ENCODE results near the gene EPC1.

Gene EPC1

DNA sequence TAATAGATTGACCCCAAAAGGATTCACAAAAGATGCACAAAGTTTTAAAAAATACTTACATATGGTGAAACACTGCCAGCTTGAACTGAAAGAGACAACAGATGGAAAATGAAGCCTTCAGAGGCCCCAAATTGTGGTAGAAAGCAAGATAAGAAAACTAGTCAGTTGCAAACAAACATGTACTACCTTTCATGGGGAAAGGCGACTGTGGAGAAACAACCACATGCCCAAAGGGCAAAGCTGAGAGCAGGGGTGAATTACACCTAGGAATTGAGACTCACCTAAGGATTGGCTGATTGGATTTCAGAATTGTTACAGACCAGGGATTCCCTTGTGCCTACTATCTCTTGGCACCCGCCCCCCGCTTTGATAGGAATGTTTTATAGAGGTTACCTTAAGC, 13.1 kb downstream of the EPC1 start:
- DNase-seq: no peak

DNA sequence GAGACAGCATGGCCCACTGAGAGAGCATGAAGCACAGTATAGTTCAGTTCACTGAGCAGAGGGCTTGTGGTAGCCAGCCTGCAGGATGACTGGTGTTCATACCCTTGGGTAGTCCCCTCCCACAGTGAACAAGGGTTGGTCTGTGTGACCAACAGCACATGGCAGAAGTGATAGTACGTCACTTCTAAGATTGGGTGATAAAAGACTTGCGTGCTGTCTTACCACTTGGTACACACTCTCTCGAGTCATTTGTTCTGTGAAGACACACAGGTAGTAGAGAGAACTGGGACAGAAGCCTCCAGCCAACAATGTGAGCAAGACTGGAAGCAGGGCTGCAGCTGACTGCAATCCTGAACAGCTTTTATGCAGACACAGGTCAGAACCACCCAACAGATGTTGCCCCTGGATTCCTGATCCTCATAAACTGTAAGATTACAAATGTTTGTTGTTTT, 14.6 kb downstream of the EPC1 start:
- DNase-seq: no peak

DNA sequence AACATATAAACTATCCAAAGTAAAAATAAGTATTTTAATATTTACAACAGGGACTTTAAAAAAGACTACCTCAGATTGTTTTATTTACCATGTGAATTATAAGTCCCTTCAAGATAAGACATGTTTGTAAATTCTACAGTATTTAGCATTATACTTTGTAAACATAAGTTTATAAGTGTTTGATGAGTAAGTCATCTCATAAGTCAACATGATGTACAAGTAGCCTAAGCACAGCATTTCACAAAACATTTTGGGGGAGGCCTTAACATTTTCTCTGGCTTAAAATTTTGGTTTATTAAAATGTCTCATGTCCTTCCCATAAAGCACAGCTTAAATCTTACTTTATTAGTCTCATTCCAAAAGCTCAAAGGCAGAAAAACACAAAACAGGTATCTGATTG, 15.4 kb downstream of the EPC1 start:
- no peak for DNase-seq

- DNase-seq: no peak
These were observed 16.7 kb downstream of the EPC1 start for GRCh38 chr10:32330214-32330613.

- no peak for DNase-seq
These were observed 17.9 kb downstream of the EPC1 start for GRCh38 chr10:32329061-32329460.

DNA sequence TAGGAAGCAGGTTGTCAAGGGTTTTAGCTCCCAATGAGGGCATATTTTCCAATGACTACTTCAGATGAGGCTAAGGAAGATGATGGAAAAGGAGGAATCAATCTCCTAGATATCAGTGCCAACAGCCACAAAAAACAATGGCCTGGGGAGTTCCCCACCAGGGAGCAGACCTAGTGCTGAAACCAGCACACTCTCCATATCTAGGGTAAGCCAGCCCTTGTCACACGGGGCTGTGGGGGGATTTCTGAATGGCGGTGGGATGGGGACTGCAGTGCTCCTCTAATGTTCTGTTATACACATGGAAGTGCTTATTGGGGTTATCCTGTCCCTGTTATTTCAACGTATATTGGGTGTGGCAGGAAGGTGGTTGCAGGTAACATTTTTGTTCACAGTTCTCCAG, 18.5 kb downstream of the EPC1 start:
- DNase-seq: no peak

- no peak for DNase-seq
These were observed 19.6 kb downstream of the EPC1 start for GRCh38 chr10:32327364-32327691.

DNA sequence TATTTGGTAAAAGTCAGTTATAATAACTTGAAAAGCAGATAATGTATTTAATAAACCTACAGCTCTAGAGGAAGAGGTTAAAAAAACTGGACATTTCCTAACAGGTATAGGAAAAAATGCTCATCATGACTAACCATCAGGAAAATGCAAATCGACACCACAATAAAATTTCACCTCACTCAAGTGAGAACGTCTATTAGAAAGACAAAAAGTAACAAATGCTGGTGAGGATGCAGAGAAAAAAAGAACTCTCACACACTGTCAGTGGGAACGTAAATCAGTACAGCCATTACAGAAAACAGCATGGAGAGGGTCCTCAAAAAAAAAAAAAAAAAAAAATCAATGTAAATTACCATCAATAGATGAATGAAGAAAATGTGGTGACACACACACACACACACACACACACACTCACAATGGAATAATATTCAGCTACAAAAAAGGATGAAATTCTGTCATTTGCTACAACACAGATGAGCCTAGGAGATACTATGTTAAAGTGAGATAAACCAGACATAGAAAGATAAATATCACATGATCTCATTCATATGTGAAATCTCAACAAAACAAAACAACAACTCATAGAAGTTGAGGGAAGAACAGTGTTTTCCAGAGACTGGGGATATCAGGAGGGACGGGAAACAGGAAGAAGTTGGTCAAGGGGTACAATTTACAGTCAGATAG, 20.1 kb downstream of the EPC1 start:
- no peak for DNase-seq

- no peak for DNase-seq
These were observed 20.8 kb downstream of the EPC1 start for GRCh38 chr10:32326119-32326518.

- no peak for DNase-seq
These were observed 23.9 kb downstream of the EPC1 start for GRCh38 chr10:32323051-32323450.

DNA sequence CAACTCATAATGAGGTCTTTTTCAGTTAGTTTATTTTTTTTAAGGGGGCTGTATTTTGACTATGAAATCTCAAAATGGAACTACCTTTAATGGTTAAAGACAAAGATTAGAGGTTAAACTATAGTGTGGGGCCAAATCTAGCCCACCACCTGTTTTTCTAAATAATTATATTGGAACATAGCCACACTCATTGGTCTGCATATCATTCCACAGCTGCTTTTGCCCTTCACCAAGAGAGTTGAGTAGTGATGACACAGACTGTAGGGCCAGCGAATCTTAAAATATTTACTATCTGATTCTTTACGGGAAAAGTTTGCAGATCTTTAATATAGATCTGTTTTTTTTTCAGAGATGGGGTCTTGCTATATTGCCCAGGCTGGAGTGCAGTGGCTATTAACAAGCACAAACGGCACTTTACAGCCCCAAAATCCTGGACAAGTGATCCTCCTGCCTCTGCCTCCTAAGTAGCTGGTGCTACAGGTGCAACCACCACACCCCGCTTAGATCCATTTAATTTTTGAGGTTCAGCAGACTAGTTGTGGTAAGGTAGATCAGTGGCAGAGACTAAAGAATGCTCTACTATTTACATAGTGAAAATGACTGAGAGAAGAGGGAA, 25.8 kb downstream of the EPC1 start:
- no peak for DNase-seq

DNA sequence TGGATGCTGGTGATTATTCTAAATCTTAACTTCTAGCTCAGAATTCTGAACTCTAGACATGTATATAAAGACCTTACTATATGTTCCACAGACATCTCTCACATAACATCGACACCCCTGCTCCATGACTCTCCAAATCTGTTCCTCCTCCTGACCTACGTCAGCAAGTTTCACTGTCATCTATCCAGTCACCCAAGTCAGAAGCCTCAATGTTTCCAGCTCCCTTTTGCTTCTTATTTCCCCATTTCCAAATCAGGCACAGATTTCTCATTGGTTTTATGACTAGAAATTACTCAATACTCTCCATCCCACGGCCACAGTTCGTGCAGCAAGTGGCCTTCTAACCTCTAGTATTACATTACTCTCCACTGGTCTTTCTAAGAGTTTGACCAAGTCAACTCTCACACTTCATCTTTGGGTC, 28.5 kb downstream of the EPC1 start:
- no peak for DNase-seq

DNA sequence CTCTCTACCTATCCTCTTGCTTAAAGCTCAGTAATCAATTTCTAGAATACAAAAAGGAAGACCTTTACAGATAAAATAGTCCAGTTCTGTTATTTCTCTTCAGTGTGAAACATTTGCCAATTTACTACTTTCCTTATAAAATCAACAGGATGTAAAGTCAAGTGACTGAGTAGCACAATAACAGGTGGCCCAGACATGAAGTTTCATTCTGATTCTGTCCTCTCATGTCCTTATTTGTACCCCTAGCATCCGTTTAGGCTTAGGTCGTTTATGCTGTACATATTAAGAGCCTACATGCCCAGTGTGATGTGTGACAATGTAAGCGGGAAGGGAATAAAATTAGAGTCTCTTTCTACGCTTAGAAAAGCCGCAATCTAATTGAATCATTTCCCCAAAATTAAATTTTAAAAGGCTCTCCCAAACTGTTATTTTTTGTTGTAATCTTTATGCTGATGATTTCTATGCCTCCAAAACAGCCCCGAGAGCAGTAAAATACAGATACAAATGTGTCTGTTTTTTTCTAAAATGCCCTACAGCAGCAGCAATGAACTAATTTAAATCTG, 29.1 kb downstream of the EPC1 start:
- no peak for DNase-seq

- no peak for DNase-seq
These were observed 31.5 kb downstream of the EPC1 start for GRCh38 chr10:32315424-32315823.

DNA sequence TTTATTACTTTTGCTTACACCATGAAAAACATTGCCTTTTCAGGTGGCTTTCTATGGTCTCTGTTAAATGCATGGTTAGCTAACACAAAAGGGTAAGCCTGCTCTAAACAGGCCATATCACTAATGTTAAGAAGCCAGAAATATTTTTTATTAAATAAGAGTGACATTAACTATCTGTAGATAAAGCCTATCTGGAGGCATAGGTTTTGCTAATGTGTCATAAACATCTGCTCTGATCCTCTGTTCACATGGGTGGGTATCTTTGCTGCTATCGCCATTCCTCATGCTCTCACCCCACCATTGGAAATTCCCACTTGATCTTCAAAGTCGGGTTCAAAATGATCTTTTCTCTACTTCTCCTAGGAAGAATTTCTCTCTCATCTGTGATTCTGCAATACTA, 32.4 kb downstream of the EPC1 start:
- no peak for DNase-seq

GRCh38 chr10:32308027-32308603, 38.8 kb downstream of the EPC1 start:
- no peak for DNase-seq

GRCh38 chr10:32307609-32308008, 39.3 kb downstream of the EPC1 start:
- DNase-seq: no peak

- DNase-seq: no peak
These were observed 47.5 kb downstream of the EPC1 start for GRCh38 chr10:32299354-32299980.

DNA sequence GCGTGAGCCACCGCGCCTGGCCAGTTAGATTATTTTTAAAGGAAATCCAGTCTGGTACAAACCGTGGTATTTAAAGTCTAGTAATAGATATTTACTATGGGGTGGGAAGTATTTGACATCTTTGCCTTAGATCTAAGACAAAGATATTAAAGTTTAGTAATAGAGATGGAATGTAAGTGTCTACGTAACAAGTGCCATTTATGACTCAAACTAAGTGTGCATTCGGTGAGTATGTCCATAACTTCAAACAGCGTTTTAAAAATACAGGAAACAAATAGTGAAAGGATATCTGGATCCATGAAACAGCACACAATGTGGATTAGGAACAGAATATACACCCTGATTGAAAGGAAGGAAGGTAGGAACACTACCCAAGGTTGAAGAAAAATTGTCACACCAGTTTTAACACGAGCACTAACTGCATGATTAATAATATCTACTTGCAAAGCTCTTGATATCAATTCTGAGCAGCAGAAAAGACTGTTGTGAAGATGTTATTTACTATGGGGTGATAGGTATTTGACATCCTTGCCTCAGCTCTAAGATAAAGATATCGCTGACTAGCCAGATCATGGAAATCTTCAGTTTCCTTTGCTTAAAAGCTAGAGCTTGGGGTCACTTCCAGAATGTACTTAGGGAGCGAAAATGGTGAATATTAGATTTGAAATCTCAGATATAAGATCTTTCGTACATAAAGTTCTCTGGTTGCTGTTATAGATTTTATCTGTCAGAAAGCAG, 48.7 kb downstream of the EPC1 start:
- no peak for DNase-seq

DNA sequence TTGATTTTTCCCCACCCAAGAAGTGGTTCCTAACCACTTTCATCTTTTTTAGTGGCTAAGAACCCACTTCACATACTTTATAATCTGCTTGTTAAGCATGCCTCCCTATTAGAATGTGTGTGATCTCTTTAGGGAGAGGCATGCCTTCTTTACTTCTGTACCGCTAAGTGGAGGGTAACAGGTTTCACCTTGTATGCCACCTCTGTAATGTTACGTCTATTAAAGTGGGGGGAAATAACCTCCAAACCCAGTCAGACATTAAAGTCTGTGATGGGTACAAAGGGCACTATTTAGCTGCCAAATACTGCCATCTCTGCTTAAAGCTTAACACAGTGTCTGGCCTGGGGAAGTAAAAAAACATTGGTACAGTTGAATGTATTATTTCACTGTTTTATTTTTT, 51.9 kb downstream of the EPC1 start:
- no peak for DNase-seq

DNA sequence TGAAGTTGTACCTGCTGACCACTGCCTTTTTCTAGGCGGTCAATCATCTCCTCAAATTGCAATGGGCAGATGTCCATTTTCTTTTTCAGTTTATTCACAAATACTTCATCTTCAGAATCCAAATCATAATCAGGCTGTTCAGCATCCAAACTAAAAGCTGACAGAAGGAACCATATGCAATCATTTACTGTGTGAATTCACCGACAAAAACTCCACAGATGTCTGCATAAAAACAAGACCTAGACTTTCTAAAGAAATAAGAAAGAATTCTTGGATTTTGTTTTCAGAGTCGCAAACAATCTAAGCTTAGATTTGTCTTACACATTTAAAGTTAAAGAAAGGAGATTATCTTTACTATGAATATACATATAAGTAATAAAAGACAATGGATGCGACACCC, 53.4 kb downstream of the EPC1 start:
- no peak for DNase-seq

GRCh38 chr10:32279795-32280194, 67.2 kb downstream of the EPC1 start:
- no peak for DNase-seq

- no peak for DNase-seq
These were observed 73.6 kb downstream of the EPC1 start for GRCh38 chr10:32273336-32273735.
